HCEC 1CT (cell line): Measurements from ENCODE around the gene UPK3BL2.
"Not testable (repeated sequence)": the region's sequence is repeated elsewhere in the genome, so short reads cannot be mapped to it uniquely, and the experiment has no call there.

ENCODE experiments used
- DNase-seq: peaks from one replicate; pipeline ENCODE4 v3.0.0-alpha.2; 2017

UPK3BL2 gene

DNA sequence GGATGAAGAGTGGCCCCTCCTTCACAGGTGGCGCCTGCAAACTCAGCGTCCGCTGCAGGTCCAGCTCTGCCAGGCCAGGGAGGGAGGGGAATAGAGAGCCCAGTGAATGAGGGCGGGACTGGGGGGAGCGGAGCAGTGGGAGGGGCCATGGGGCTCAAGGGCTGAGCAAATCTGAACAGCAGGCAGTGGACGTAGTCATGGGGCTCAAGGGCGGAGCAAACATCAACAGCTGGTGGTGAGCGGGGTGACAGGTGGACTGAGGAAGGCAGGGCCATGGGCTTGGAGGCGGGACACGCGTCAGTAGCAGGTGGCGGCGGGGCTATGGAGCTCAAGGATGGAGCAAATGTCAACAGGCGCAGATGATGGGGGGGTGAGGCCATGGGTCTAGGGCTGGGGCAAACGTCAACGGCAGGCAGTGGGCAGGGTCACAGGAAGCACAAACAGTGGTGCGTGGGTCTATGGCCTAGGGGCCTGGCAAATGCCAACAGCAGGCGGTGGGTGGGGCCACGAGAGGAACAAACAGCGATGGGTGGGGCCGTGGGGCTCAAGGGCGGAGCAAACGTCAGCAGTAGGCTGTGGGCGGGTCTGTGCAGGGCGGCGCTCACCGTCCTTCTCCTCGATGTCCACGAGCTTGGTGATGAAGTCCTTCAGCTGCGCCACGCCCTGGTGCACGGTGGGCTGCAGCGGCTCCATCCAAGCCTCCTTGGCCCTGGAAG, 50.1 kb downstream of the UPK3BL2 start:
- DNase-seq, result not testable (repeated sequence)

DNA sequence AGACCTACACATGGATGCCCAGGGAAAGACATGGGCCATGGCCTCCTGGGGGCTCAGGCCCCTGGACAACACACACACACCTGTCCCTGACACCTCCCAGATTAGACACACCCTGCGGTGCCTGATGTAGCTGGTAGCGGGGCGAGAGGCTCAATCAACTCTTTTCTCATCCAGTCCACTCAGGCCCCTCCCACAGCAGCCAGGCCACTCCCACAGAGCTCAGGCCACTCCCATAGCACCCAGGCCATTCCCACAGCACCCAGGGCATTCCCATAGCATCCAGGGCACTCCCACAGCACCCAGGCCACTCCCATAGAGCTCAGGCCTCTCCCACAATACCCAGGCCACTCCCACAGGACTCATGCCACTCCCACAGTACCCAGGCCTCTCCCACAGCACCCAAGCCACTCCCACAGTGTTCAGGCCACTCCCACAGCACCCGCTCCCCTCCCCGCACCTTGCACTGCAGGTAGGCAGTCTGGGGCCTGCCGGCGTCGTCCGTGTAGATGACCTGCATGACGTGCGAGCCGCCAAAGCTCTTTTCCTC, 52.9 kb downstream of the UPK3BL2 start:
- not testable (repeated sequence) for DNase-seq
